GM21360 (cell line): ENCODE results near the gene ZIC1.

Experiments
- ATAC-seq: cut with Tn5 transposase; IDR thresholded peaks from one replicate; pipeline ENCODE4 v1.9.1; 2021; ENCODE audit warnings: mild to moderate bottlenecking, moderate library complexity; ENCODE audit not compliant: unreplicated experiment

ZIC1 gene

DNA sequence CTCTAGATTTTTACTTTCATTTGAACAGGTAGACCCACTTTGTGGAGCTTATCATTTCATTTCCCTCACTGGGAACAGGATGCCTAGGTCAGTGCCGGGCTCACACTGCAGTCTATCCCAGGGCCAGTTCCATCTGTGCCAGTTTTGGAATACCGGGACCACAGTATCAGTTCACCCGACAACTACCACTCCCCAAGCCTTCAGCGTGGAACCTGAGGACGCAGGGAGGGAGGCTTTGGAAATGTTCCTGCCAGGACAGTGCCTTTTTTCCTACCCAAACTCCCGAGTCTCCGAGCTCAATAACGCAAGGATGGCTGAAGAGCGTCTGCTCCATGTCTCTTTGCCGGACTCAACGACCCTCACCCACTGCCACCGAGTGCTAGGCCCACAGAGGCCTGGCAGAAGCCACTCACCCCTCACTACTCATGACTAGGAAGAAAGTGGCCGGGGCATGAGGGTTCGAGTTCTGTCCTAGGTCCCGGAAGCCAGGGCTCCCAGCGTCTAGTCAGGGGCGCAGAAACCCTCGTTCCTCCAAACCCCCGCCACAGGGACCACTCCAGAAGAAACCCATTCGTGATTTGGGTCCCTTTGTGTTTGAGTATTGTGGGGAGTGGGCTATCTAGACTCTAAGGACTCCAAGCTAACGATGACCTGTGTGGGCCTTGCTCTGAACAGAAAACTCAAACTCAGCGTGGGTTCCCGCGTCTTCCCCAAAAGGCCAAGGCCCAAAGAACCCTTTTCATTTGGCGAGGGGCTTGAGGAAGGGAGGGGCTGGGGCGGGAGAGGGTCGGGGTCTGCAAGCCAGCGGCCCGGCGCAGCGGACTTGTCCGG is 11.4 kb downstream of the ZIC1 start:
- no peak for ATAC-seq

- no peak for ATAC-seq
These were observed 12.2 kb downstream of the ZIC1 start for GRCh38 chr3:147421184-147421912.

GRCh38 chr3:147422196-147422595 is 13.0 kb downstream of the ZIC1 start:
- ATAC-seq = no peak

DNA sequence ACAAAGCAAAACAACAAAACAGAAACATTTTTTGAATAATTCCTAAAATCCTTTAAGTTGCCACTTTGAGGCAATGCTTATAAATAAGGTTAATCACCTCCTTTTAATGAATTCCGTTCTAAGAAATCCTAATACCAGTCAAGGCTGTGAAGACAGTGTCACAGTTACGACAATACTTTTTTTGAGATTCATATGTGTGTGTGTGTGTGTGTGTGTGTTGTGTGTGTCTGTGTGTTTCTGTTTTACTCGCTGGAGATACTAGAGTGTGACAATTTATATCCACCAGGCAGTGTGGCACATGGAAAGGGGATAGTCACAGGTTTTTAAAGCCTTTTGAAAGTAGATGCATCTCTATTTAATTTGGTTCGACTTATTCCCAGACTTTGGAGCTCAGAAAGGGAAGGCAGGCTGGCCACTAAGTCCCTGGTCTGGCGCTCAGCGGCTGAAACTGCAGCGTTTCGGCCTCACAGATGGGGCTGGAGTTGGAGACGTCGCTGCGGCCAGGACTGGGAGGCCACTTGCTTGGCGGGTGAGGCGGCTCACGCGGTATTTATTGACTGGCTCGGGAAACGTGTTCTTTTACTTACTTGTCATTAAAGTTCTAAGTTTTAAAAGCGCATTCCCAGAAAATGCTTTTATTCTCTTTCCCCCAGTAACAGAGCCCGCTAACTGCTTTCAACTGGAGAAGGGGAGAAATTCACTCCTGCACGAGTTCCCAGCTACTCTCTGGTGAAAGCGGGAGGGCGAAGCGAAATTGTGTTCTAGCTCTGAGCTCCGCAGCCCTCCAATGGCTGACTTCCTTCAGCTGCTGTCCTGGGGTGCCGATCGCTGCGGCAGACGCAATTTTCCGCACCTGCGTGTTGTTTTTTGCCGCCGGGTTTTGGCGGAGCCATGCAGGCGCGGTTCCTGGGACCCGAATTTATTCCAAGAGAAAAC is 13.7 kb downstream of the ZIC1 start:
- ATAC-seq = no peak

DNA sequence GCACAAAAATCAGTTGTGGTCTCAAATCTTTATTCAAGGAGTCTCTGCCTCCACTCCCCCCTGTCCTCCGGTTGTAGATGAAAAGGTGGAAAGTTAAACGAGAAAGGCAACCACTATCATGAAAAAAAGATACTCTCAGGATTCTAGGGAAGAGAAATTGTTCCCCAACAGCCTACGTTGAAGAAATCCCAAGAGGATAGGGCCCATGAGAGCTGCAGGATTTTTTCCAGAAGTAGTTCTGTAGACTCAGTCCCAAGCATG is 14.3 kb downstream of the ZIC1 start:
- no peak for ATAC-seq

- no peak for ATAC-seq
These were observed 14.8 kb downstream of the ZIC1 start for GRCh38 chr3:147423798-147424580.

GRCh38 chr3:147424581-147425387 is 15.6 kb downstream of the ZIC1 start:
- ATAC-seq = no peak

GRCh38 chr3:147425388-147425850 is 16.3 kb downstream of the ZIC1 start:
- ATAC-seq = no peak

DNA sequence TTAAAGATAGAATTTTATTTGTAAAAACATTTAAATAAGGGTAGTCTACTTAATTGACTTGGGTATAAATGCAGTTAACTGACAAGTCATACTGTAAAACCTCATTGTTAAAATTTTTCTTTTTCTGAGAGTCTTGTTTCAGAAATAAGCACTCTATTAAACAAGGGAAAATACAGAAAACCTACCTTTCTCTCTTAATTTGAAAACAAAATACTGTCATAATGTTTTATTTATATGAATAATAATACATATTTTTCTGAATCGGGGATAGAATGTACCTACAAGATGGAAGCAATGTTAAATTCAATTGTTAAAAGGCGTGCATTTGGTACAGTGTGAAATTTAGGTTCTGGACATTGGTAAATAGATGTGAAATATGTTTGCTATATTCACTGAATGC is 17.8 kb downstream of the ZIC1 start:
- no peak for ATAC-seq

GRCh38 chr3:147427746-147428145 is 18.6 kb downstream of the ZIC1 start:
- no peak for ATAC-seq

DNA sequence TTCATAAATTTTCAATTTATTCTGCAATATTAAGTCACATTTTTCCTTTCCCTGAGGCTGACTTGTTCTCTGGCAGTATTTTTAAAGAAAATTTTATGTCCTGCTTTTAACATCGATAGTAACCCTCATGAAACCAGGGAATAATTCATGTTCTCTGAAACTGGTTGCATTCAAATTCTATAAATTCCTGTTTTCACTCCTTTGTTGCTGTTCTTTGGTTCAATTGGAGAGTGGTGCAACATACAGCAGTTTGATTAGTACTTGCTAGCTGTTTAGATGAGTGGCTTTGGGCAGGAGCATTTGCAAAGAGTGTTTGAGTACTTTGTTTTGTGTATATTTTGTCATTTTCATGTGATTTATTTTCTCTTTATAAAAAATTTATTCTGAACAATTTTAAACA is 19.2 kb downstream of the ZIC1 start:
- no peak for ATAC-seq

DNA sequence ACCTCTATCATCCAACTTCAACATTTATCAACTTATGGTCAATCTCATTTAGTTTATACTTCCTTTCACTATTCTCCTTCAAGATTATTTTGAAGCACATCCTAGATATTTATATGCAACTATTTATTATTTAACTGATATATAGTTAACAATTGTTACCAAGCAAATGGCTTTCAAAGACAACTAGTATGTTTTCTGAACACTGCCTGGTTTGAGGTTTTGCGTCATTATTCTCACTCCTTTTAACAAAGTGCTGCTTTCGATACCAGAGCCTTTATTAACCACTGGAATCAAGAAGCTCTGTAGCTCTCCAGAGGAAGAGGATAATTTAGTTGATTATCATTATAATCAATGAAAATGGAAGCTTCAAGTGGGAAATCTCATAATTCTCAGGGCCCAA is 19.6 kb downstream of the ZIC1 start:
- ATAC-seq = no peak

DNA sequence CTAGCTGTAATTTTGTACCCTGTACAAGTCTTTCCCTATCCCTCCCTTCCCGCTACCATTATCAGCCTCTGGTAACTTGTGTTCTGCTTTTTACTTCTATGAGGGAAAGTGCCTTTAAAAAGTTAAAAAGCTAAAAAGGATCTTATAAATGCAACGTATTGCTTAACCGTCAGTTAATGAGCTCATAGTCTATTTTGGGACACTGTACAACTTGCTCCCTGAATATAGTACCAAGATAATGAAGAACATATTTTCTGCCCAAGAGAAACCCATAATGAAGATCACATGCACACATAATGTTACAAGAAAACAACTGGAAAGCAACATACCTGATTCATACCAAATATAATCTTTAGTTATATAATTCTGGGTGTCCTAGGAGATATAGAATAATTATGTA is 22.6 kb downstream of the ZIC1 start:
- ATAC-seq = no peak

DNA sequence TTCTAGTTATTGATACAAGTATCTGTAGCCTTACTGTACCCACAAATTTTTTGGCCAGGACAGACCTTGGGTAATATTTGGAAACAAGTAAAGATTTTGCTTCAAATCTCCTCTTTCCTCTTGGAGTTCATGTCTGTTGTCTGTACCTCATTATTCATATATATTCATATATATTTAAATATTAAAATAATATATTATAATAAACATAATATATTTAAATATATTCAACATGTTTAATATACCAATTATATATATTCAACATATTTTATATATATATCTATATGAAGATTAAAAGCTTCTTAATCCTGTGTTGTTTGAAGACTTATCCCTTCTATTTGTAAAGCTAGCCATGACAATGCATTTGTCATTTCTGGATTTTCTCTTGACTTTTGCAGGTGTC is 38.1 kb downstream of the ZIC1 start:
- no peak for ATAC-seq

DNA sequence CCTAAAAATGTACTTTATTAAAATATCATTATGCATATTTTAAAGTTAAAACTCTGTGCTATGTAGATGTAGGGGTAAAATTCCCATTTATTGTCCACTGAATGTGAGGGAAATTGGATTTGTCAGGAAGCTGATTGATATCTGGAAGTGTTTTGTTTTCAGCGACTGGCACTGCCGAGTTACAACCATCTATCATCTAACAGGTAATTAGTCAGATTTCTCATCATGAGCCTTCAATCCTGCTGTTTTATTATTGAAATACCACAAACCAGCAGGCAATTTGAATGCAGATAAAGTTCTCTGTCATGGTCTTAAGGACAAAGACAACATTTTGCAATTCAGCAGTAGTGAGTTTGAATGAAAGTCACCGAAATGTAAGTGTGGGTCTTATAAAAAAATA is 40.5 kb downstream of the ZIC1 start:
- no peak for ATAC-seq

- ATAC-seq = no peak
These were observed 50.0 kb downstream of the ZIC1 start for GRCh38 chr3:147458995-147459704.

DNA sequence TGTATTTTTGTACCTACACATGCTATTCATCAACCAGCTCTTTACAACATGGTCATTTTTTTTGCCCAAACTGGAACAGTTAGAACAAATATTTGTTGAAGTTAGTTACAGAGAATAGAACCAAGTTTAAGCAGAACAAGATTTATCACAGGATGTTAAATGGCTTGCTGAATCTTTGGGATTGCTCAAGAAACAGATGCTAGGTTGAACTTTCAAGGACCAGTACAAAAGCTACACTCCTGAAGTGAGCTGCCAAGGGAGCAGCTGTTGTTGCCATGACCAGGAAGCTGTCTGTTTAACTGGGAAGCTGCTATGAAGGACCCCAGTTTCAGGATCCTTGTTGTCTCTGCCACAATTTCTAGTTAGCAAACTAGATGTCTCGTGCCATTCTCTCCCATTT is 53.7 kb downstream of the ZIC1 start:
- no peak for ATAC-seq
